DLD1 (cell line): ENCODE measurements around the gene JADE2.
"Not testable (repeated sequence)": the region's sequence is repeated elsewhere in the genome, so short reads cannot be mapped to it uniquely, and the experiment has no call there.

Source experiments
- in situ Hi-C: cut with HindIII; loops from 2 replicates; pipeline ENCODE4 v1.10.0; 2017; ENCODE audit warnings: low sequenced_read_pairs

Gene JADE2

GRCh38 chr5:134547999-134548658 is 22.7 kb downstream of the JADE2 start:
- in situ Hi-C loops, result no loop called here

DNA sequence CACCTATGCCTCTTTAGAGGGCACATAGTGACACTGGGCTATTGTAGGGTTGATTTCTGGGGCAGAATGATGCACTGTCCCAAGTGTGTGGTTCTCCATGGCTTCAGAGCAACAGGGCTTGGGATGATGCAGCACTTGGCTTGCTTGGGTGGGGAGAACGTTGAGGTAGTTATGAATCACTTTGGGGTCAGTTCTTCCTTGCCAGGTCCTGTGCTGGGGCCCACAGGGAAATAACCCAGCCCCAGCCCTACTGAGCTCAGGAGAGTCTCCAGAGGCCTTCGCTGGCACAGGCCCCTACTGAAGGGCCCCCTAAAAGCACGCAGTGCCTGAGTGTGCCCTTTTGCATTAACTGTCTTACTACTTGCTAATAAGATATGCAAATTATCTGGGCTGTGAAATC is 24.2 kb downstream of the JADE2 start:
- in situ Hi-C loops, result no loop called here

DNA sequence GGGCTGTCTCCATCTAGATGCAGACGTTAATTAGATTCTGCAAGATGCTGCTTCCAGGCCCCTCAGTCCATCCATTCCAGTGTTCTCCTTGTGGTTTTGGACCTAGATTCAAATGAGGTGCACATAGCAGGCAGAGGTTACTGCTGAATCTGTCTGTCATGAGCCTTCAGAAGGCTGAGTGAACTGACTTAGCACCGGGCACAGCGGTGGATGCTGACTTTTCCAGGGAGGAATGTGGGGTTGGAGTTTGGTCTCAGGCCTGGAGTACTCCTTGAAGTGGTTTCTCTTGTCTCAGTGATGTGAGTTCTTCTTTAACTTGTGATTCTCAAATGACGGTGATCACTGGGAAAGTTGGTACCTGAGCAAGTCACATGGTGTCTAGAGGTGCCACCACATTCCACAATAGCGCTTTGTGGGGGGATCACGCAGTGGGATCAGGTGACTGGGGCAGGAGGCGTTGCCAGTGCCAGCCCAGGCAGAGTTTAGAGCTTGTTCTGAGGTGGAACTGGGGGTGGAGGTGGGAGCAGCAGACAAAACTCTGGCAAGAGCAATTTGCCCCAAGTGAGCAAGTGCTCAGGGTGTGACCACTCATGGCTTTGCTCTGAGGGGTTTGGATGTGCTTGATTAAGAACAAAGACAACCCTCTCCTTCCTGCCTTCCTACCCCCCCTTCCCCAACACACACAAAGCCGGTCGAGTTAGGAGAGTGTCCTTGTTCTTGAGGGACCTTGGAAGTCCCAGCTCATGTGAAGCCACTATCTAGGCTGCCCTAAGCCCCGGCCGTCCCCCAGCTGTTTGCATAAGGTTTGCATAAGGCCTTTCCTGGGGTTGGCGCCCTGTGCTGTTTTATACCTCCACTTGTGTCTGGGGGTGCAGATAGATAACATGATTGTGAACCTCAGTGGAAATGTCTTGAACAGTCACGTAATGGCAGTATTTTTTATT is 25.1 kb downstream of the JADE2 start:
- in situ Hi-C loops, result no loop called here

DNA sequence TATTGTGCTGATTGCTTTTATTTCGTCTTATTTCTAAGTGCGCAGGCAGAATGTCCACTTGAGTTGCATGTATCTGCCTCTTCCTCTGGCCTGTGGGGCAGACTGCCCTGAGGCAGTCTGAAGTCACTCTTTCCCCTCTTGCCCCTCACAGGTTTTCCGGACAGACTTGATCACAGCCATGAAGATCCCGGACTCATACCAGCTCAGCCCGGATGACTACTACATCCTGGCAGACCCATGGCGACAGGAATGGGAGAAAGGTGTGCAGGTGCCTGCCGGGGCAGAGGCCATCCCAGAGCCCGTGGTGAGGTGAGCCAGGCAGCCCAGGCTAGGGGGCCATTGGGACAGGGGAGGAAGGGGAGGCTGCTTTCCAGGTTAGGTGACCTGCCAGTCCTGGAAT is 26.4 kb downstream of the JADE2 start:
- in situ Hi-C loops, result no loop called here

- in situ Hi-C loops, result no loop called here
Observed at GRCh38 chr5:134552301-134552700, 26.8 kb downstream of the JADE2 start.

DNA sequence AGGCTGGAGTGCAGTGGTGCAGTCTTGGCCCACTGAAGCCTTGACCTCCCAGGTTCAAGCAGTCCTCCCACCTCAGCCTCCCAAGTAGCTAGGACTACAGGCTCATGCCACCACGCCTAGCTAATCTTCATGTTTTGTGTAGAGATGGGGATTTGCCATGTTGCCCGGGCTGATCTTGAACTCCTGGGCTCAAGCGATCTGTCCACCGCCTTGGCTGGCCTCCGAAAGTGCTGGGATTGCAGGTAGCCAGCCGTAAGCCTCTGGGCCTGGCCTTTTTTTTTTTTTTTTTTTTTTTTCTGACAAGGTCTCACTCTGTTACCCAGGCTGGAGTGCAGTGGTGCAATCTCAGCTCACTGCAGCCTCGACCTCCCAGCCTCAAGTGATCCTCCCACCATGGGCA is 27.2 kb downstream of the JADE2 start:
- in situ Hi-C loops, result not testable (repeated sequence)

DNA sequence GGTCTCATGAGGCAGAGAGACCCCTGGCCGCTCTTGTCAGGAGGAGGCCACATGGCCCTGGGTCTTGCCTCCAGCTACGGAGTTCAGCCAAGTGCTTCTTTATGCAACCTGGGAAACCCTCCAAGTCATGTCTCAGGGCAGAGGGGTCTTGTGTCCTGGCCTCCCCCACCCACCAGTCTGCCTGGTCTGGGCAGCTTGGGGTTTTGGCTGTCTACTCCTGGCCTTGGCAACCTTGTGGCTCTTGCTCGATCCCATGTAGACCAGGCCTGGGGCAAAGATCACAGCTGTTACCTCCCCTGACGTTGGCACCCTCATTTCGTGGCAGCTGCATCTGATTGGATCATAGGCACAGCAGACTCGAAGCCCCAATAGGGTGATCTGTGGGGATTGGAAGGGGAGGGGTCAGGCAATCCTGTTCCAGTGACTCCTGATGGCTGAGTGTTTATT is 28.4 kb downstream of the JADE2 start:
- in situ Hi-C loops, result no loop called here

GRCh38 chr5:134554319-134555222 is 29.1 kb downstream of the JADE2 start:
- in situ Hi-C loops, result no loop called here

DNA sequence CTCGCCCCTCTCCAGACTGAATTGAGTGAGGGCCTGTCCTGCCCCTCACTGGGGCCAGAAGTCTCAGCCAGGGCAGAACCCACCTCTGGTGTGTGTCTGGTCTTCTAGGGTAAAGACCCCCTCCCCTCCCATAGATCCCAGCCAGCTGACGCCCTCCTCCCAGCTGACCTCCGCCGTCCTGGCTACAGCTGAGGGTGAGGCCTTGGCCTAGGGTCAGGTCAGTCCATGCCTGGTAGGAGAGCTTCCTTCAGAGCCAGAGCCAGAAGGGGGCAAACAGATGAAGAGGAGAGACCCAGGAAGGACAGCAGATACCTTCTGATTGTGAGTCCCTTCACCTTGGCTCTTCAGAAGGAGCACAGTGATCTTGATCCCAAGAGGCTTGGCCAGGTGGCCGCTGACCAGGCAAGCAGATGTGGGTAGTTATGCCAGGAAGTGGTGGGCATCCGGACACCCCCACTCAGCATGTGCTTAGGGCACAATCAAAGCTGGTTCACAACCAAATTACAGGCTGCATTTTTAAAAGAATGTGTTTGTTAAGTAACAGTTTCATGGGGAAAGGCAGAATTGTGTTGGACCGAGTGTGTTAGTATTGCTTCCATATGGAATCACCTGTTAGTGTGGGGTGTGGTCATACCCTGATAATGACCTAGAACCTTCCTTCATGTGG is 29.9 kb downstream of the JADE2 start:
- in situ Hi-C loops, result no loop called here

DNA sequence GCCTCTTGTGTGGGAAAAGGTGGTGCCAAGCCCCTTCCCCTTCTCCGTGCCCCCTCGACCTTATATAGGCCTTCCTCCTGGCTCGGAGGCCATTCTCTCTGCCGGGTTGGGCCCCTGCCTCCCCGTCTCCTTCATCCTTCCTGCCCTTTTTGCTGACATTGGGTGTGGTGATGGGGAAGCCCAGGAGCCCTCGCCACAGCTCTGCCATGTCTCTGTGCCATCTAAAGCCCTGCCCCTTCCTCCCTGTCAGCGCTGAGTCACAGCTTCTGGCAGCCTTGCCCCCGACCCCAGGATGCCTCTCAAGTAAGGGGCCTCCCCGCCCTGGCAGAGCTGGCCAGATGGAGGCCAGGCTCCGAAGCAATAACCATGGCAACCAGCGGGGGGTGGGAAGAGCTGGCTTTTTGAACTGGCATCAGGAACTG is 30.4 kb downstream of the JADE2 start:
- in situ Hi-C loops, result no loop called here

- in situ Hi-C loops, result not testable (repeated sequence)
Observed at GRCh38 chr5:134556588-134556987, 31.1 kb downstream of the JADE2 start.

DNA sequence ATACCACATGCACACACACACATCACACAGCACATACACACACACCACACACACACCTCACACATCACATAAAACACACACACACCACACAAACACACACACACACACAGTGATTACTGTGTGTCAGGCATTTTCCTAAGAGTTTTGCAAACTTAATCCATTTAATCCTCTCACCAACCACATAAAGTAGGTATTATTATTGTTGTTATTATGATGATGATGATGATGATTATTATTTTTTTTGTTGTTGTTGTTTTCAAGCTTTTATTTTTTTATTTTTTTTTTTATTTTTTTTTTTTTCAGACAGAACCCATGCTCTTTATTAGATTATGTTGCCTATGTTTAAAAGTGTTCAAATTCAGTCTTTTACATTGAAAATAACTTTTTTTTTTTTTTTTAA is 31.5 kb downstream of the JADE2 start:
- in situ Hi-C loops, result no loop called here

GRCh38 chr5:134559672-134560071 is 34.2 kb downstream of the JADE2 start:
- in situ Hi-C loops, result no loop called here

- in situ Hi-C loops, result no loop called here
Observed at GRCh38 chr5:134560698-134561097, 35.2 kb downstream of the JADE2 start.

DNA sequence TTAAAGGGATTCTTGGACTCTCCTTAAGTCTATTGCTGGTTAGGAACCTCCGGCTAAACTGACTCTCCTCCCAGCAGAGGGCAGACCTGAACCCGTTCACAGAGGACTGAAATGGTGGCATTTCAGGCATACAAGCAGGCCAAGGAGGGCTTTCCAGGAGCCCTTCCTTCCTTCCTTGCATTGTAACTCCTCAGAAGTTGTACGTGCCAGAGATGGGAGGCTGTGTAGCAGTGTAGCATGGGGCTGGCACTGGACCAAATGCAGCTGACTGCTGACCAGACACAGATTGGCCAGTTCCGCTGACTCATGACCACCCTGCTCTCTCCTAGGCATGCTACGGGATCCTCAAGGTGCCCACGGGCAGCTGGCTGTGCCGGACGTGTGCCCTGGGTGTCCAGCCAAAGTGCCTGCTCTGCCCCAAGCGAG is 36.4 kb downstream of the JADE2 start:
- in situ Hi-C loops, result no loop called here

DNA sequence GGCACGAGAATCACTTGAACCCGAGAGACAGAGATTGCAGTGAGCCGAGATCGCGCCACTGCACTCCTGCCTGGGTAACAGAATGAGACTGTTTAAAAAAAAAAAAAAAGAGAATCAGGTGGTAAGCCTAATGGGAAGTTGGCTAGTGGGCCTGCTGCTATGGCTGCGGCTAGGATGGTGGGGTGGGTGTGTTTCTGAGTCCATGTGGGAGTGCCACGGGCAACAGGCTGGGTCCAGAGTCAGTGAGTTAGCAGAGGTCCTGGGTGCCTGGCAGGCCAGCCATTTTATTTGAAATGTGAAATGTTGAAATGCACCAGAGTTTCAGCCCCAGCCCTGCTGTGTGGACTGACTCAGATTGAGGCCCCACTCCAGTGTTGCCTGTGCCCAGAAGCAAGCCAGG is 37.8 kb downstream of the JADE2 start:
- in situ Hi-C loops, result no loop called here

GRCh38 chr5:134563962-134564361 is 38.5 kb downstream of the JADE2 start:
- in situ Hi-C loops, result no loop called here

DNA sequence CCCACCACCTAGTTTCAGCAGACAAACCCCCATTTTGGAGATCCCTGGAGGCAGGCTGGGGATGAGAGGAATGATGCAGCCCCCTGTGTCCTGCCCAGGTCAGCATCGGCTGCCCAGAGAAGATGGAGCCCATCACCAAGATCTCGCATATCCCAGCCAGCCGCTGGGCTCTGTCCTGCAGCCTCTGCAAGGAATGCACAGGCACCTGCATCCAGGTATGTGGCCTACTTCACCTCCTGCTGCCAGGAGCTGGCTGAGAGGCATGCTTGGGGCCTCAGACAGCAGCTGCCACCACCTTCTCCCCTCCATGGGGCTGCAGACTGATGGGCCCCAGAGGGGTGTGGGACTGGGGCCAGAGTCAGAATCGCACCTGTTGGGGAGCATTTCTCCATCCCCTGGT is 38.9 kb downstream of the JADE2 start:
- in situ Hi-C loops, result no loop called here

DNA sequence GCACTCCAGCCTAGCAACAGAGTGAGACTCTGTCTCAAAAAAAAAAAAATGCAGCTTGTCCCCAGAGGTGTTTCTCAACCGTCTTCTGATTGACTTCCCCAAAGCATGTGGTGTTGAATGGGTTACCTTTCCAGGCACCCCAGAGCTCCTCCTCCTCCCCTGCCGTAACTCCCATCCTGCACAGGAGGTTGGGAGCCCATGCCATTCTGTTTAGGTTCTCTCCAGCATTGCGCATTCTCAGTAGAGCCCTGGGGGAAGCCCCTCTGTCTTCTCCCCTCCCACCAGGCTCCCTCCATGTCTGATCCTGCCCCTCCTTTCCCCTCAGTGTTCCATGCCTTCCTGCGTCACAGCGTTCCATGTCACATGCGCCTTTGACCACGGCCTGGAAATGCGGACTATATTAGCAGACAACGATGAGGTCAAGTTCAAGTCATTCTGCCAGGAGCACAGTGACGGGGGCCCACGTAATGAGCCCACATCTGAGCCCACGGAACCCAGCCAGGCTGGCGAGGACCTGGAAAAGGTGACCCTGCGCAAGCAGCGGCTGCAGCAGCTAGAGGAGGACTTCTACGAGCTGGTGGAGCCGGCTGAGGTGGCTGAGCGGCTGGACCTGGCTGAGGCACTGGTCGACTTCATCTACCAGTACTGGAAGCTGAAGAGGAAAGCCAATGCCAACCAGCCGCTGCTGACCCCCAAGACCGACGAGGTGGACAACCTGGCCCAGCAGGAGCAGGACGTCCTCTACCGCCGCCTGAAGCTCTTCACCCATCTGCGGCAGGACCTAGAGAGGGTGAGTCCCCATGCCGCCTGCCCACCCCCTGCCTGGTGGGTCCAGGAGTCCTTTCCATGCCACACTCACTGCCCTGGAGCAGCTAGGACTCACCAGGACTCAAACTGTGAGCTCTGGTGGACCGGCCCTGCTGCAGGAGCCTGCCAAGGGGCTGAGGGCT is 40.6 kb downstream of the JADE2 start:
- in situ Hi-C loops, result no loop called here
